OCI-LY1 (cell line): ENCODE data around the gene ATG7.

Experiments used
- H2AFZ ChIP-seq: fragments of 200-600 bp; sonication (generic), shearing (Covaris generic); 2 replicates; pipeline ENCODE4 v1.6.0; 2014; ENCODE audit warnings: antibody characterized with exemption, mild to moderate bottlenecking, low read length
- H3F3A ChIP-seq: fragments of 200-600 bp; sonication (generic), shearing (Covaris generic); 2 replicates; pipeline ENCODE4 v1.6.0; 2014; ENCODE audit warnings: mild to moderate bottlenecking, antibody characterized with exemption, low read length, moderate library complexity; ENCODE audit not compliant: insufficient read depth
- H3K27ac ChIP-seq: fragments of 200-600 bp; sonication (generic); 2 replicates; pipeline ENCODE4 v1.5.1; 2014; ENCODE audit warnings: low read length, mixed run types, mild to moderate bottlenecking, low read depth; ENCODE audit not compliant: poor library complexity, severe bottlenecking
- H3K27me3 ChIP-seq: fragments of 200-600 bp; sonication (generic); 2 replicates; pipeline ENCODE4 v1.6.0; 2014; ENCODE audit warnings: antibody characterized with exemption, mild to moderate bottlenecking, low read length, moderate library complexity; ENCODE audit not compliant: insufficient read depth
- H3K36me3 ChIP-seq: fragments of 200-600 bp; sonication (generic); 2 replicates; pipeline ENCODE4 v1.6.1; 2014; ENCODE audit warnings: mild to moderate bottlenecking, antibody characterized with exemption, low read length, moderate library complexity, mixed read lengths; ENCODE audit not compliant: insufficient read depth
- H3K4me1 ChIP-seq: fragments of 200-600 bp; sonication (generic); 2 replicates; pipeline ENCODE4 v1.5.1; 2014; ENCODE audit warnings: mild to moderate bottlenecking, low read length, moderate library complexity; ENCODE audit not compliant: insufficient read depth, severe bottlenecking
- H3K4me2 ChIP-seq: fragments of 200-600 bp; sonication (generic), shearing (Covaris generic); 2 replicates; pipeline ENCODE4 v1.6.1; 2014; ENCODE audit warnings: low read length
- H3K4me3 ChIP-seq: fragments of 200-600 bp; sonication (generic); 2 replicates; pipeline ENCODE4 v1.5.1; 2014; ENCODE audit warnings: low read length, low read depth, mild to moderate bottlenecking, mixed read lengths; ENCODE audit not compliant: poor library complexity, severe bottlenecking
- H3K79me2 ChIP-seq: fragments of 200-600 bp; shearing (Covaris generic); 2 replicates; pipeline ENCODE4 v1.6.1; 2016; ENCODE audit warnings: mixed run types, low read length, mixed read lengths; ENCODE audit not compliant: insufficient read depth
- H3K9ac ChIP-seq: fragments of 200-600 bp; sonication (generic), shearing (Covaris generic); 2 replicates; pipeline ENCODE4 v1.6.1; 2014; ENCODE audit warnings: mild to moderate bottlenecking, low read length, mixed read lengths
- H3K9me2 ChIP-seq: fragments of 200-600 bp; sonication (generic), shearing (Covaris generic); 2 replicates; pipeline ENCODE4 v1.6.1; 2014; ENCODE audit warnings: low read depth, mild to moderate bottlenecking, low read length, mixed read lengths
- H3K9me3 ChIP-seq: fragments of 200-600 bp; shearing (Covaris generic); 2 replicates; pipeline ENCODE4 v1.6.1; 2014; ENCODE audit warnings: low read length, mixed read lengths
- H4K20me1 ChIP-seq: fragments of 200-600 bp; sonication (generic), shearing (Covaris generic); 2 replicates; pipeline ENCODE4 v1.6.0; 2016; ENCODE audit warnings: mild to moderate bottlenecking, low read length; ENCODE audit not compliant: insufficient read depth
- CTCF ChIP-seq: fragments of 200-600 bp; sonication (generic), shearing (Covaris generic); IDR thresholded peaks from 2 replicates; pipeline ENCODE4 v1.5.1; 2017; ENCODE audit warnings: mild to moderate bottlenecking, antibody characterized with exemption, low read length, moderate library complexity, mixed read lengths
- EZH2 ChIP-seq: fragments of 200-600 bp; sonication (generic), shearing (Covaris generic); IDR thresholded peaks from 2 replicates; pipeline ENCODE4 v1.8.0; 2017; ENCODE audit warnings: borderline replicate concordance, mixed run types, mild to moderate bottlenecking, antibody characterized with exemption, low read length, moderate library complexity, mixed read lengths

The ATG7 gene

GRCh38 chr3:11394392-11394791, 122.2 kb downstream of the ATG7 start:
- Histone ChIP-seq H3K27ac (no peak overlapping the region), H3K9me2 (no peaks in the 10 kb centered on the region), H3F3A (no peaks in the 10 kb centered on the region), H3K4me1 (peaks cover 11% of the 10 kb centered on the region), H3K9ac (no peak overlapping the region), H4K20me1 (no peaks in the 10 kb centered on the region), H2AFZ (no peak overlapping the region), H3K4me3 (no peak overlapping the region), H3K27me3 (no peaks in the 10 kb centered on the region), H3K9me3 (no peaks in the 10 kb centered on the region), H3K36me3 (no peaks in the 10 kb centered on the region; the same call in 1 of the 2 replicates), H3K79me2 (no peaks in the 10 kb centered on the region), H3K4me2 (no peak overlapping the region)
- TF ChIP-seq CTCF (no peak), EZH2 (no peak)

- H3K4me3 ChIP-seq, result no peak overlapping the region
- H3K9ac ChIP-seq, result no peak overlapping the region
- H4K20me1 ChIP-seq, result no peaks in the 10 kb centered on the region
- H3K79me2 ChIP-seq, result no peaks in the 10 kb centered on the region
- H3K4me2 ChIP-seq, result no peak overlapping the region
- H3K9me2 ChIP-seq, result no peaks in the 10 kb centered on the region
- no peak for TF ChIP-seq CTCF
- TF ChIP-seq EZH2, result no peak
- H3K36me3 ChIP-seq, result peaks cover 5% of the 10 kb centered on the region; the same call in 1 of the 2 replicates
- H3F3A ChIP-seq, result no peaks in the 10 kb centered on the region
- no peak overlapping the region for H3K27ac ChIP-seq
- H2AFZ ChIP-seq, result no peak overlapping the region
- H3K9me3 ChIP-seq, result 0 out of 2 replicates have a peak, but pooled peaks cover 3% of the 10 kb centered on the region
- no peaks in the 10 kb centered on the region for H3K4me1 ChIP-seq
- H3K27me3 ChIP-seq, result no peaks in the 10 kb centered on the region
Observed at GRCh38 chr3:11400213-11400612, 128.0 kb downstream of the ATG7 start.

DNA sequence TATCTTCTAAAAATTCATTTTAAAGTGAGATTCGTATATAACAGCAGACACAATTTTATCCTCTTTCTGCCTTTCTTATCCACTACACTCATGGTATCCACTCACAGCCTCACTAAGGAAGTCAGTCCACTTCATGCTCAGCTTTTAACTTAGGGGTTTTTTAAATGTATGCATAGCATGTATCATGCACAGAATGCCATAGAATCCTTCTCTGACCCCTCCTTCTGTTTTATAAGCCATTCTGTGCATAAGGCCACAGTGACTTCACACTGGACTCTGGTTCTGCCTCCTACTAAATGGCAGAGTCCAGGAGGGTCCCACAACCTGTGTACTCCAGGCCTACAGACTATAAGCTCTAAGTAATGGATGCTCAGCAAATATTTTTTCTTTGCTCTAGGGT, 129.2 kb downstream of the ATG7 start:
- Histone ChIP-seq H3K4me2 (no peak overlapping the region), H3K9me3 (0 out of 2 replicates have a peak, but pooled peaks cover 3% of the 10 kb centered on the region), H3K9ac (no peak overlapping the region), H2AFZ (no peak overlapping the region), H3K79me2 (no peaks in the 10 kb centered on the region), H3K36me3 (peaks cover 12% of the 10 kb centered on the region), H4K20me1 (no peaks in the 10 kb centered on the region), H3K27ac (no peak overlapping the region), H3K27me3 (no peaks in the 10 kb centered on the region), H3K4me3 (no peak overlapping the region), H3K9me2 (no peaks in the 10 kb centered on the region), H3K4me1 (no peaks in the 10 kb centered on the region), H3F3A (no peaks in the 10 kb centered on the region)
- TF ChIP-seq CTCF (no peak), EZH2 (no peak)
